T-helper 1 cell treated with Interleukin-12 subunit alpha and Interleukin-12 subunit beta and Interleukin-4 antibody, amounts not matched to agents 30 ng/mL and 1 ng/mL, for 36 hours (primary cell): Measurements from ENCODE around the gene AIP. TPM values are rescaled to one million over a fixed set of nuclear protein-coding genes. Genes with fewer than 3 reads are reported as not detected.
"Not testable (repeated sequence)": the region's sequence is repeated elsewhere in the genome, so short reads cannot be mapped to it uniquely, and the experiment has no call there.

Experiments
- intact Hi-C: fragments of 100-400 bp; cut with micrococcal nuclease; formaldehyde crosslinking; loops from one replicate; pipeline ENCODE4 v1.15.1; 2024
- total RNA-seq: library from RNA; stranded (reverse); gene quantifications from 2 replicates; pipeline ENCODE4 v1.2.3, GENCODE V29; 2022

AIP gene
- total RNA-seq, 1 donor from 2014 or later: 149 TPM

DNA sequence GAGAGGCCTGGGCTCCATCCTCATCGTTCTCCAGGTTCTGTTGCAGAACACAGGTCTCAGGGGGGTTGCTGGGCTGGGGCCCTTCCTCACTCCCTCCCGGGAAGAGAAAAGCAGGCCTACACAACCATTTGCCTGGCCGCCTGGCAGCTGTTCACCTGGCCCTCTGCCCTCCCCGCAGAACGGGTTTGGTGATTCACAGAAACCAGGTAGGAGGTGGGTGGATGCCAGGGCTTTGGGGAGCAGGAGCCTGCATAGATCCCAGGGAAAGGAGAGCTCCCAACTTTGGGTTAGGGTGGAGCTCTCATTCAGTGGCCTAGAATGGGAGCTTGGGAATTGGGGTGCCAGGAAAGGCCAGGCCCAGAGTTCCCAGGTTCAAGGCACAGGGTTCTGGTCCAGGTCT is 14.8 kb upstream of the AIP start:
- intact Hi-C loops: no loop called here

DNA sequence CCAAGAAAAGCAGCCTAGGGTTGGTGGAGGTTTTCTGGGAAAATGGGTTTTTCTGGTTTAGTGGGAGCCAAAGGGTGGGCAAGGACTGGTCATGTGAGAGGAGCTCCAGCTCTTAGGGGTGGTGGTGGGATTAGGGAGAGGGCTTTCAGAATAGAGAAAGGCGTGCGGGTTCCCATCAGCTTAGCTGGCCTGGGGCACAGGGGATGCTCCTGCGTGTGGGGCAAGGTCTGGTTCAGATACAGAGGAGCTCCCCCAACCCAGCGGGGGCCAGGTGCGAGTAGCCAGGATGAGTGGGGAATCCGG is 14.4 kb upstream of the AIP start:
- intact Hi-C loops: no loop called here

- intact Hi-C loops: loop anchor here (1.0 kb wide), 8 partner anchors 13 to 137 kb away; partner anchors contain the start of genes NDUFV1, POLD4, PPP1CA and RPS6KB2
Measured at GRCh38 chr11:67468759-67469507, 13.9 kb upstream of the AIP start, which contains the start of gene TMEM134. Gene TMEM134 (minus strand): TSS chr11:67469251. CDS start chr11:67469192, 59 bp downstream.

DNA sequence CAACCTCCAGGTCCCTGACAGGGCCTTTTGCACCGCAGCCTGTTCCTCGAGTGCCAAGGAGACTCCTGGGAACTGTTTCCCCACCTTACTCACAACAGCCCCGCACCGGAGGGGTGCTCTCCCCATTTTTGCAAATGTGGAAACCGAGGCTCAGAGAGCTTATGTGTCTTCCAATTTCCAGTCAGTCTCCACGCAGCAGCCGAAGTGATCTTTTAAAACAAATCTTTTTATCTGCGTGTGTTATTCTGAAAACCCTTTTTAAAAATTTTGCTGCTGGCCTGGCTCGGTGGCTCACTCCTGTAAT is 13.4 kb upstream of the AIP start:
- intact Hi-C loops: loop anchor here (1.0 kb wide), 8 partner anchors 13 to 137 kb away; partner anchors contain the start of genes NDUFV1, POLD4, PPP1CA and RPS6KB2

DNA sequence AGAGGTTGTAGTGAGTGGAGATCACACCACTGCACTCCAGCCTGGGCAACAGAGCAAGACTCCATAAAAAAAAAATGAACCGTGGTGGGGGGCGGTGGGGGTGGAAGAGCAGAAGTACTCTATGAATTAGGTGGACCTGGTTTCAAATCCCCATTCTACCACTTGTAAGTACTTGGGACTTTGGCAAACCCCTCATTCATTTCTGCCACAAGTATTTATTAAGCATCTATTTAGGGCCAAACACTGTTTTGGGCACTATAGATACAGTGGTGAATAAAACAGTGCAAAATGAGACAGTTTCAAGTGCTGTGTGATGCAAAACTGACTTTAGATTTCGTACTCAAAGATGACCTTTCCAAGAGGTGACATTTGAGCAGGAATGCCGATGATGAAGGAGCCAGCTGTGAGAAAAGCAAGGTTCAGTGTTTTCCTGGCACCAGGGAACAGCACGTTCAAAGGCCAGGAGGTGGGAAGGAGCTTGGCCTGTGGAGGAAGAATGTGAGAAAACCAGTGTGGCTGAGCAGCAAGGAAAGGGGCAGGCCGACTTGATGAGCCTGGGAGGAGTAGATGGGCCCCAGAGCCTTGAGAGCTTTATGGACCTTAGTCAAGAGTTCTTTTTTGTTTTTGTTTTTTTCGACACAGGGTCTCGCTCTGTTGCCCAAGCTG is 12.4 kb upstream of the AIP start:
- intact Hi-C loops: no loop called here

DNA sequence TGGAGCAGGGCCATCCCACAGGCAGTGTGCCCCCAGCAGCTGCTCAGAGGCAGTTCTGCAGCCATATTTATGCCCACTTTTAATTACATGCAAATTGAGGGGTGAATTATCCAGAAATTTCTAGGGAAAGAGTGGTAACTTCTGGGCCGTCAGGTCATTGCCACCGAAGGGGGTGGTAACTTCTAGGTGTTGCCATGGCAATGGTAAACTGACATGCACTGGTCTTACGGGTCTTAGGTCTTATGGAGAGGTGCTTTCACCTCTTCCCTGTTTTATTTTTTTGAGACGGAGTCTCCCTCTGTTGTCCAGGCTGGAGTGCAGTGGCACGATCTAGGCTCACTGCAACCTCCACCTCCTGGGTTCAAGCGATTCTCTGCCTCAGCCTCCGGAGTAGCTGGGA is 9.9 kb upstream of the AIP start:
- intact Hi-C loops: no loop called here

DNA sequence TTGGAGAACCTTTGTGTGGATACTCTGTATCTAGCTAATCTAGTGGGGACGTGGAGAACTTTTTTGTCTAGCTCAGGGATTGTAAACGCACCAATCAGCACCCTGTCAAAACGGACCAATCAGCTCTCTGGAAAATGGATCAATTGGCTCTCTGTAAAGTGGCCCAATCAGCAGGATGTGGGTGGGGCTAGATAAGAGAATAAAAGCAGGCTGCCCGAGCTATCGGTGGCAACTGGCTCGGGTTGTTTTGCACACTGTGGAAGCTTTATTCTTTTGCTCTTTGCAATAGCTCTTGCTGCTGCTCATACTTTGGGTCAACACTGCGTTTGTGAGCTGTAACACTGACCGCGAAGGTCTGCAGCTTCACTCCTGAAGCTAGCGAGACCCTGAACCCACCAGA is 6.1 kb upstream of the AIP start:
- intact Hi-C loops: not testable (repeated sequence)

DNA sequence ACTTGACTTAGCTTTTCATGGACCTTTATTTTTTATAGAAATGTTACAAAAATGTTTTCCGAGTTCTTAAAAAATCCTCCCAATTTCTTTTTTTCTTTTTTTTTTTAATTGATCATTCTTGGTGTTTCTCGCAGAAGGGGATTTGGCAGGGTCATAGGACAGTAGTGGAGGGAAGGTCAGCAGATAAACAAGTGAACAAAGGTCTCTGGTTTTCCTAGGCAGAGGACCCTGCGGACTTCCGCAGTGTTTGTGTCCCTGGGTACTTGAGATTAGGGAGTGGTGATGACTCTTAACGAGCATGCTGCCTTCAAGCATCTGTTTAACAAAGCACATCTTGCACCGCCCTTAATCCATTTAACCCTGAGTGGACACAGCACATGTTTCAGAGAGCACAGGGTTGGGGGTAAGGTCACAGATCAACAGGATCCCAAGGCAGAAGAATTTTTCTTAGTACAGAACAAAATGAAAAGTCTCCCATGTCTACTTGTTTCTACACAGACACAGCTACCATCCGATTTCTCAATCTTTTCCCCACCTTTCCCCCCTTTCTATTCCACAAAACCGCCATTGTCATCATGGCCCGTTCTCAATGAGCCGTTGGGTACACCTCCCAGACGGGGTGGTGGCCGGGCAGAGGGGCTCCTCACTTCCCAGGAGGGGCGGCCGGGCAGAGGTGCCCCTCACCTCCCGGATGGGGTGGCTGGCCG is 5.3 kb upstream of the AIP start:
- intact Hi-C loops: not testable (repeated sequence)

DNA sequence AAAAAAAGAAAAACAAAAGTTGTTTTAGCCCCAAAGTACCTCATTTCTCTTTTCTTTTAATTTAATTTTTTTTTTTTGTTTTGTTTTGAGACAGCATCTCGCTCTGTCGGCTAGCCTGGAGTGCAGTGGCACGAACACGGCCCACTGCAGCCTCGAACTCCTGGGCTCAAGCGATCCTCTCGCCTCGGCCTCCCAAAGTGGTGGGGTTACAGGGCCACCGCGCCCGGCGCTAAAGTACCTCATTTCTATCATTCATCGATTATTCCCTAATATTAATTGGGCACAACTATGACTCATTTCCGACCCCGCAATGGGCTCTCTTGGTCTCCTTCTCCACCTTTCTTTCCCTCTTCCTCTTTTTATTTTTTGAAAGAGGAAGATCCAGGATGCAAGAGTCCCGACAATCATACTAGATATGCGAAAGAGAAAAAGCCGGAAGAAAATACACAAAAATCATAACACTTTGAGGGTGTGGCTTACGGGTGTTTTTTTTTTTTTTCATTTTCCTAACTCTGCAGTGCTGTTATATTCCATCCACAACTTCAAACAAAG is 475 bp upstream of the AIP start:
- intact Hi-C loops: loop anchor here (1.0 to 10.0 kb wide), 3 partner anchors 13 to 1868 kb away; partner anchors contain the start of genes MAP3K11, PCNX3 and TMEM134

- intact Hi-C loops: loop anchor here (1.0 to 10.0 kb wide), 12 partner anchors 20 to 1869 kb away; partner anchors contain the start of genes CDK2AP2, MAP3K11, NDUFV1 and PCNX3
Measured at GRCh38 chr11:67483831-67484665, 1.2 kb downstream of the AIP start.

- intact Hi-C loops: loop anchor here (1.0 to 10.0 kb wide), 7 partner anchors 46 to 1870 kb away; partner anchors contain the start of genes MAP3K11, PCNX3, POLD4 and RPS6KB2
Measured at GRCh38 chr11:67484847-67485311, 2.1 kb downstream of the AIP start.

DNA sequence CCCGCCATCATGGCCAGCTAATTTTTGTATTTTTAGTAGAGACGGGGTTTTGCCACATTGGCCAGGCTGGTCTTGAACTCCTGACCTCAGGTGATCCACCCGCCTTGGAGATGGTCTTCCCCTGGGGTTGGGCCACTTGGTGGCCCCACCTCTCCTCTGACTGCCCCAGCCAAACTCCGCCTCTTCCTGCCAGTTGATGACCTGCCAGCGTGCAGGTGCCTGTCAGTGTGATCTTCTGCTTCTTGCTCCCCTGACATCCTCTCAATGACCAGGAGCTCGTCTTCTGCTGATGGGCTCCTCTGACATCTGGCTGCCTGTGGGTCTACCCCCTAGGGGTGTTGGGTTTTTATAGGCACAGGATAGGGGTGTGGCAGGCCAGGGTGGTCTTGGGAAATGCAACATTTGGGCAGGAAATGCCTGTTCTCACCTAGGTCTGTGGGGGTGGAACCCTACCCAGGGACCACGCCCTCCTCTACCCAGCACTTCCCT is 3.1 kb downstream of the AIP start:
- intact Hi-C loops: loop anchor here (2.0 to 10.0 kb wide), 2 partner anchors 47 to 1871 kb away; partner anchors contain the start of genes MAP3K11 and PCNX3

DNA sequence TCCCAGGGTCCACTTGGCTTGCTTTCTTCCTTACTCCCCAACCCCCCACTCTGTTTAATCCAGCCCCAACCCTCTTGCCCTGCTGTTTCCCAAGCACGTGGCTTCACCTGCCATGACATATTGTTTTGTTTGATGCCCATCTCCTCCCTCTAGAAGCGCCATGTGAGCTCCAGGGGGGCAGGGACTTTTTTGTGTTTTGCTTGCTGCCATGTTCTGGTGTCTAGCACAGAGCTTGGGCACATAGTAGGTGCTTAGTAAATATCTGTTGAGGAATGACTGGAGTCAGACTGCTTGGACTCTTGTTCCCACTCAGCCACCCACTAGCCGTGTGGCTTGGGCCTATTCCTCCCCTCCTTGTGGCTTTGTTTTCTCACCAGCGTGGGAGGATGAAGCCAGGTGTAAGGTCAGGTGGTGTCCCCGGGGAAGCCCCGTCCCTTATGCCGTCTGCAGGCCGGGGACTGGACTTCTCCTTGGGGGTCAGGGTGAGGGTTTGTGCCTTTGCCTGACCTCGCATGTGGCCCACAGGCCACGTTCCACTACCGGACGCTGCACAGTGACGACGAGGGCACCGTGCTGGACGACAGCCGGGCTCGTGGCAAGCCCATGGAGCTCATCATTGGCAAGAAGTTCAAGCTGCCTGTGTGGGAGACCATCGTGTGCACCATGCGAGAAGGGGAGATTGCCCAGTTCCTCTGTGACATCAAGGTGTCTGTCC is 3.8 kb downstream of the AIP start:
- intact Hi-C loops: loop anchor here (10.0 kb wide), 1 partner anchor 1872 kb away; the partner anchor contains the start of genes MAP3K11 and PCNX3

DNA sequence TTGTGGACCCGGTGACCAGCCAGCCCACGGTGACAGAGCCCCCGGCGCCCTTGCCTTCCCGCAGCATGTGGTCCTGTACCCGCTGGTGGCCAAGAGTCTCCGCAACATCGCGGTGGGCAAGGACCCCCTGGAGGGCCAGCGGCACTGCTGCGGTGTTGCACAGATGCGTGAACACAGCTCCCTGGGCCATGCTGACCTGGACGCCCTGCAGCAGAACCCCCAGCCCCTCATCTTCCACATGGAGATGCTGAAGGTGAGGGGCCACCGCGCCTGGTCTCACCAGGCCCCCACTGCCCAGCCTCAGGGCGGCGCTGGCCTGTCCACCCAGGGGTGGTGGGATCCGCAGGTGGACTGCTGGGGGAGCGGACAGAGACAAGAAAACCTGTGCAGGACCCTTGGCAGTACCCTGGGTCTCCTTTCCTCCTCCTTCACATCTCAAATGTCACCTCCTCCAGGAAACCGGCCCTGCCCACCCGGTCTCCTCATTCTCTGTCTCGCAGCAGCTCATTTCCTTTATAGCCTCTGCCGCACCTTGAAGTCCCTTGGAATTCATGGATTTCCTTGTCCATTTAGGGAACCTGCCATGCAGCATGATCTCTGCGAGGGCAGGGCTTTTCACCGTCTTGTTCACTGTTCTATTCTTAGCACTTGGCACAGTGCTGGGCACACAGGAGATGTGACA is 6.5 kb downstream of the AIP start:
- intact Hi-C loops: loop anchor here (10.0 kb wide), 1 partner anchor 1875 kb away; the partner anchor contains the start of genes MAP3K11 and PCNX3

DNA sequence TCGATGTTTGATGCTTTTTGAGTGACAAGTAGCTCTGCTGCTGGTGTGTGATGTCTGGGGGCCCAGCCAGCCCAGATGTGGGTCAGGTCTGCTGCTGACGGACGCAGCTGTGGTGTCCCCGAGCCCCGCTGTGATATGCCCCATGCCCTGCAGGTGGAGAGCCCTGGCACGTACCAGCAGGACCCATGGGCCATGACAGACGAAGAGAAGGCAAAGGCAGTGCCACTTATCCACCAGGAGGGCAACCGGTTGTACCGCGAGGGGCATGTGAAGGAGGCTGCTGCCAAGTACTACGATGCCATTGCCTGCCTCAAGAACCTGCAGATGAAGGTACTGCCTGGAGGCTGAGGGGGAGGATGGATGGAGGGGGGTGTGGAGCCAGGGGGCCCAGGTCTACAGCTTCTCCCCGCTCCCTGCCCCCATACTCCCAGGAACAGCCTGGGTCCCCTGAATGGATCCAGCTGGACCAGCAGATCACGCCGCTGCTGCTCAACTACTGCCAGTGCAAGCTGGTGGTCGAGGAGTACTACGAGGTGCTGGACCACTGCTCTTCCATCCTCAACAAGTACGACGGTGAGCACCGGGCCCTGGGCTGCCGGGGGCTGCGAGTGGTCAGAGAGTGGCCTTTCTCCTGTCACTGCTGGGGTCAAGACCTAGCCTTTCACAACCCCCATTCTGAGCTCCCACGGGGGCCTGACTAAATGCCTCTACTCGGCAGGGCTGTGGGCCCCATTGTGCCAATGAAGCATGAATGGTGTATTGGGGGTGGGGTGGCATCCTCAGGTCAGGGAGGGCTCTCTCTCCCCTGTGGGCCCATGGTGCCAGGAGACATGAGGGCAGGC is 7.3 kb downstream of the AIP start:
- intact Hi-C loops: loop anchor here (10.0 kb wide), 1 partner anchor 1875 kb away; the partner anchor contains the start of genes MAP3K11 and PCNX3

GRCh38 chr11:67490727-67491065 is 7.9 kb downstream of the AIP start:
- intact Hi-C loops: no loop called here

- intact Hi-C loops: no loop called here
Measured at GRCh38 chr11:67491276-67492068, 8.6 kb downstream of the AIP start.
